ENCODE results near the gene USP31. TPM values are rescaled to one million over a fixed set of nuclear protein-coding genes. Genes with fewer than 3 reads are reported as not detected.

The USP31 gene
- total and polyA plus RNA-seq, 7 experiments from 2014 or later, result 0.20 to 6.0 (median 3.6) TPM

DNA sequence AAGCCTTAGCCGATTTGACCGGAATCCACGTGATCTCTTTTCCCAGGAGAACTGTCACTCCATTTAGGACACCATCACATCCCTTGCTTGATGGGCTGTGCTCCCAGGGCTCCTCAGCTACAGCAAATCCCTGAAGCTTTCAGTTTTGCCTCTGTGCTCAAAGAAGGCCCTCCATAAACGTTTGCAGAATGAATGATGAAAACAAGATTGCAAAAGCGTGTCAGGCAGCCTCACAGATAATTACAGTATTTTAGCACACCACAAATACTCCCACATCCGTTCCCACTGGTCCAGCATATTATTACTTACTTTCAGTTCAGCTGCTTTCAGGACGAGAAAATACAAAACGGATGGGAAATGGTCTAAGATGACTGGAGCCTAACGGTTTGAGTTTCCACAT lies 84.6 kb downstream of the USP31 start:
- H3K4me3 Mint-ChIP-seq, result no peak overlapping the region
- Histone ChIP-seq H3K9me3 (ENCODE audit: control insufficient read depth in 2 of 3, low read length in 3 of 3) (no peaks in the 10 kb centered on the region), H3K4me1 (ENCODE audit: control insufficient read depth in 2 of 2, insufficient read depth in 2 of 2, low read length in 2 of 2) (no peaks in the 10 kb centered on the region), H3K4me3 (ENCODE audit: low read length) (no peak overlapping the region), H3K27me3 (ENCODE audit: control insufficient read depth in 2 of 2, insufficient read depth in 2 of 2, low read length in 2 of 2) (no peaks in the 10 kb centered on the region), H3K36me3 (ENCODE audit: control insufficient read depth in 2 of 3, insufficient read depth in 3 of 3, low read length in 3 of 3) (peaks cover 0 to 12% (median 6%) of the 10 kb centered on the region in 3 experiments), H3K27ac (ENCODE audit: low read depth, low read length) (no peak overlapping the region)
- H3K36me3 Mint-ChIP-seq, result peaks cover 1 to 20% (median 7%) of the 10 kb centered on the region in 5 donors
- no peak overlapping the region for H3K27ac Mint-ChIP-seq
- ChIA-PET CTCF (no interaction called here), POLR2A (no interaction called here)
- H3K27me3 Mint-ChIP-seq, result peaks cover 0 to 5% (median 4%) of the 10 kb centered on the region in 5 donors
- no peak for ATAC-seq
- H3K9me3 Mint-ChIP-seq, result no peaks in the 10 kb centered on the region
- peaks cover 0 to 3% (median 0%) of the 10 kb centered on the region in 7 donors for H3K4me1 Mint-ChIP-seq
- DNase-seq, result no peak
- intact Hi-C loops (cut with micrococcal nuclease), result loop anchor here in 1 of 2 donors (5.0 kb wide), 1 partner anchor 1422 kb away; no protein-coding TSS in a partner anchor

DNA sequence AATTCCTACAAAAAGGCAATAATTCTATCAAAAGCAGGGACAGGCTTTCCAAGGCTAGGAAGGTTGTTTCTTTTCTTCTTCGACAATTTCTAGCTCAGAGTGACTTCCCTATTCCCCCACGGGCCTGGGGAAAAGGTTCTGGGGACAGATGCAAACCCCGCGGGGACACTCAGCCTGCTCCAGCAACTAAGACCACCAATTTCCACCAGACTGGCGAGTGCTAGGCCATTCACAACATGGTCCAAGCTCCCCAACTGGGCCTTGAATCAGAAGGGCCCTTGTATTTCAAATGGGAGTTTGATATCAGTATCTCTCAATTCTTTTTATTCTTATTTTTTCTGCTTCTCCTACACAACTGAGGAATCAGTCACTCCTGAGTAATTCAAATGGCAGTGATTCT lies 86.7 kb downstream of the USP31 start:
- H3K27me3 ChIP-seq (ENCODE audit: control insufficient read depth in 2 of 2, insufficient read depth in 2 of 2, low read length in 2 of 2), result no peaks in the 10 kb centered on the region
- intact Hi-C loops (cut with micrococcal nuclease), result loop anchor here in 1 of 2 donors (5.0 kb wide), 1 partner anchor 1420 kb away; no protein-coding TSS in a partner anchor
- Mint-ChIP-seq H3K9me3 (no peaks in the 10 kb centered on the region), H3K36me3 (peaks cover 0 to 4% (median 0%) of the 10 kb centered on the region in 5 donors), H3K27ac (no peak overlapping the region), H3K27me3 (peaks cover 5 to 22% (median 10%) of the 10 kb centered on the region in 5 donors), H3K4me3 (no peak overlapping the region), H3K4me1 (peaks cover 0 to 3% (median 0%) of the 10 kb centered on the region in 7 donors)
- ATAC-seq, result no peak
- no peak overlapping the region for H3K27ac ChIP-seq (ENCODE audit: low read depth, low read length)
- CTCF ChIA-PET, result no interaction called here
- H3K4me1 ChIP-seq (ENCODE audit: control insufficient read depth in 2 of 2, insufficient read depth in 2 of 2, low read length in 2 of 2), result no peaks in the 10 kb centered on the region
- no peaks in the 10 kb centered on the region for H3K9me3 ChIP-seq (ENCODE audit: control insufficient read depth in 2 of 3, low read length in 3 of 3)
- H3K4me3 ChIP-seq (ENCODE audit: low read length), result no peak overlapping the region
- H3K36me3 ChIP-seq (ENCODE audit: control insufficient read depth in 2 of 3, insufficient read depth in 3 of 3, low read length in 3 of 3), result no peaks in the 10 kb centered on the region
- POLR2A ChIA-PET, result no interaction called here
- no peak for DNase-seq

DNA sequence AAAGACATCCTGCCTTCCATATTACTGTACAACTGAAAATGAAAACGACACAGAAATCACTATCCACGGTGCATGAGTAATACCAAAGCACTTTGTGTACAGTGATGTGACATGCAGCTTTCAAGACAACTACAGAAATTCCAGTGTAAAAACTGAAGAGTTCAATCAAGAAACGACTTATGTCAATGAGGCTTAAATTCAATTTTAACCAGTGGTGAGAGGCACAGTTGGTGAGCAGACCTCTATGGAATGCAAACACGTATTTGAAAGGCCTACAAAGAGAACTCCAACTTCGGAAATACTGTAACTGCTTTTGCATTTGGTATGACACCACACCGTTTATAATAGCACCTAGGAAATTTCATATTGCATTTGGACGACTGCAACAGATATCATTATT lies 87.6 kb downstream of the USP31 start:
- POLR2A ChIA-PET, result no interaction called here
- Histone ChIP-seq H3K4me1 (ENCODE audit: control insufficient read depth in 2 of 2, insufficient read depth in 2 of 2, low read length in 2 of 2) (no peaks in the 10 kb centered on the region), H3K4me3 (ENCODE audit: low read length) (no peak overlapping the region), H3K27me3 (ENCODE audit: control insufficient read depth in 2 of 2, insufficient read depth in 2 of 2, low read length in 2 of 2) (no peaks in the 10 kb centered on the region), H3K9me3 (ENCODE audit: control insufficient read depth in 2 of 3, low read length in 3 of 3) (no peaks in the 10 kb centered on the region), H3K27ac (ENCODE audit: low read depth, low read length) (no peak overlapping the region), H3K36me3 (ENCODE audit: control insufficient read depth in 2 of 3, insufficient read depth in 3 of 3, low read length in 3 of 3) (no peaks in the 10 kb centered on the region)
- Mint-ChIP-seq H3K4me3 (no peak overlapping the region), H3K27ac (no peak overlapping the region), H3K9me3 (no peaks in the 10 kb centered on the region), H3K36me3 (no peaks in the 10 kb centered on the region), H3K4me1 (peaks cover 0 to 3% (median 0%) of the 10 kb centered on the region in 7 donors), H3K27me3 (peaks cover 11 to 29% (median 14%) of the 10 kb centered on the region in 5 donors)
- no peak for DNase-seq
- ATAC-seq, result no peak
- intact Hi-C loops (cut with micrococcal nuclease), result loop anchor here in 1 of 2 donors (2.0 to 5.0 kb wide), 2 partner anchors 163 to 1419 kb away; no protein-coding TSS in a partner anchor
- CTCF ChIA-PET, result no interaction called here

GRCh38 chr16:23060458-23061320 lies 88.6 kb downstream of the USP31 start:
- H3K36me3 ChIP-seq (ENCODE audit: control insufficient read depth in 2 of 3, insufficient read depth in 3 of 3, low read length in 3 of 3), result no peaks in the 10 kb centered on the region
- peak; percentile 74 for ATAC-seq
- peak in 8 of 9 donors; percentile 9 to 48 (median 38) for DNase-seq
- no peaks in the 10 kb centered on the region for H3K9me3 ChIP-seq (ENCODE audit: control insufficient read depth in 2 of 3, low read length in 3 of 3)
- intact Hi-C loops (cut with micrococcal nuclease), result loop anchor here (1.0 to 5.0 kb wide), 4 partner anchors 162 to 1506 kb away; no protein-coding TSS in a partner anchor
- no peaks in the 10 kb centered on the region for H3K36me3 Mint-ChIP-seq
- H3K27me3 Mint-ChIP-seq, result peaks cover 12 to 31% (median 16%) of the 10 kb centered on the region in 5 donors
- H3K27ac ChIP-seq (ENCODE audit: low read depth, low read length), result no peak overlapping the region
- no peaks in the 10 kb centered on the region for H3K4me1 ChIP-seq (ENCODE audit: control insufficient read depth in 2 of 2, insufficient read depth in 2 of 2, low read length in 2 of 2)
- peaks cover 0 to 3% (median 0%) of the 10 kb centered on the region in 7 donors for H3K4me1 Mint-ChIP-seq
- H3K9me3 Mint-ChIP-seq, result no peaks in the 10 kb centered on the region
- no peak overlapping the region for H3K4me3 Mint-ChIP-seq
- no peak overlapping the region for H3K27ac Mint-ChIP-seq
- no peak overlapping the region for H3K4me3 ChIP-seq (ENCODE audit: low read length)
- H3K27me3 ChIP-seq (ENCODE audit: control insufficient read depth in 2 of 2, insufficient read depth in 2 of 2, low read length in 2 of 2), result no peaks in the 10 kb centered on the region
- ChIA-PET CTCF (interaction anchor here (0.6 to 1.0 kb wide), 2 partner anchors 9 to 1505 kb away, joined by 3 to 6 read pairs; no protein-coding TSS in a partner anchor), POLR2A (no interaction called here)

GRCh38 chr16:23059433-23059832 lies 89.8 kb downstream of the USP31 start:
- Histone ChIP-seq H3K27ac (ENCODE audit: low read depth, low read length) (no peak overlapping the region), H3K9me3 (ENCODE audit: control insufficient read depth in 2 of 3, low read length in 3 of 3) (no peaks in the 10 kb centered on the region), H3K4me3 (ENCODE audit: low read length) (no peak overlapping the region), H3K36me3 (ENCODE audit: control insufficient read depth in 2 of 3, insufficient read depth in 3 of 3, low read length in 3 of 3) (no peaks in the 10 kb centered on the region), H3K4me1 (ENCODE audit: control insufficient read depth in 2 of 2, insufficient read depth in 2 of 2, low read length in 2 of 2) (no peaks in the 10 kb centered on the region), H3K27me3 (ENCODE audit: control insufficient read depth in 2 of 2, insufficient read depth in 2 of 2, low read length in 2 of 2) (no peaks in the 10 kb centered on the region)
- no peak overlapping the region for H3K27ac Mint-ChIP-seq
- DNase-seq, result no peak
- no peak for ATAC-seq
- intact Hi-C loops (cut with micrococcal nuclease), result no loop called here
- H3K27me3 Mint-ChIP-seq, result peaks cover 20 to 41% (median 25%) of the 10 kb centered on the region in 5 donors
- no peaks in the 10 kb centered on the region for H3K9me3 Mint-ChIP-seq
- H3K4me3 Mint-ChIP-seq, result no peak overlapping the region
- ChIA-PET POLR2A (no interaction called here), CTCF (no interaction called here)
- no peaks in the 10 kb centered on the region for H3K36me3 Mint-ChIP-seq
- H3K4me1 Mint-ChIP-seq, result peaks cover 0 to 3% (median 0%) of the 10 kb centered on the region in 7 donors

GRCh38 chr16:23058576-23058975 lies 90.7 kb downstream of the USP31 start:
- peaks cover 0 to 3% (median 0%) of the 10 kb centered on the region in 7 donors for H3K4me1 Mint-ChIP-seq
- intact Hi-C loops (cut with micrococcal nuclease), result no loop called here
- no peaks in the 10 kb centered on the region for H3K36me3 Mint-ChIP-seq
- H3K4me3 Mint-ChIP-seq, result no peak overlapping the region
- H3K9me3 Mint-ChIP-seq, result no peaks in the 10 kb centered on the region
- Histone ChIP-seq H3K9me3 (ENCODE audit: control insufficient read depth in 2 of 3, low read length in 3 of 3) (no peaks in the 10 kb centered on the region), H3K27ac (ENCODE audit: low read depth, low read length) (no peak overlapping the region), H3K27me3 (ENCODE audit: control insufficient read depth in 2 of 2, insufficient read depth in 2 of 2, low read length in 2 of 2) (no peaks in the 10 kb centered on the region), H3K4me3 (ENCODE audit: low read length) (no peak overlapping the region), H3K4me1 (ENCODE audit: control insufficient read depth in 2 of 2, insufficient read depth in 2 of 2, low read length in 2 of 2) (no peaks in the 10 kb centered on the region), H3K36me3 (ENCODE audit: control insufficient read depth in 2 of 3, insufficient read depth in 3 of 3, low read length in 3 of 3) (no peaks in the 10 kb centered on the region)
- ATAC-seq (no peak), DNase-seq (no peak)
- POLR2A ChIA-PET, result no interaction called here
- H3K27ac Mint-ChIP-seq, result no peak overlapping the region
- CTCF ChIA-PET, result interaction anchor here (0.6 to 1.4 kb wide), 2 partner anchors 8 to 292 kb away, joined by 3 to 4 read pairs; no protein-coding TSS in a partner anchor
- H3K27me3 Mint-ChIP-seq, result peaks cover 21 to 47% (median 30%) of the 10 kb centered on the region in 5 donors

Measured in naive thymus-derived CD4-positive, alpha-beta T cell (primary cell).